Stimulated activated effector memory CD8-positive, alpha-beta T cell treated with anti-CD3 and anti-CD28 coated beads, Interleukin-12 subunit alpha, Interleukin-12 subunit beta, amount 100 ng/mL, for 72 hours (primary cell): ENCODE results near the gene CFD.
"Not testable (repeated sequence)": the region's sequence is repeated elsewhere in the genome, so short reads cannot be mapped to it uniquely, and the experiment has no call there.

Experiments
- ATAC-seq: fragments of 150-1000 bp; cut with Tn5 transposase; 2 replicates; pipeline ENCODE4 v1.10.0; 2021
- DNase-seq, 2 donors: peaks; one replicate each; pipeline ENCODE4 v3.0.0; 2021 to 2022; ENCODE audit warnings: low spot score in 2 of 2
- H3K27ac Mint-ChIP-seq: one replicate; pipeline ENCODE4 v1.8.0; 2022; ENCODE audit warnings: mild to moderate bottlenecking, mixed read lengths
- H3K36me3 Mint-ChIP-seq: one replicate; pipeline ENCODE4 v1.8.0; 2022; ENCODE audit warnings: mild to moderate bottlenecking, mixed read lengths
- H3K4me1 Mint-ChIP-seq: one replicate; pipeline ENCODE4 v1.8.0; 2022; ENCODE audit warnings: mixed read lengths
- H3K4me3 Mint-ChIP-seq: one replicate; pipeline ENCODE4 v1.8.0; 2022; ENCODE audit warnings: mild to moderate bottlenecking, mixed read lengths
- H3K9me3 Mint-ChIP-seq: one replicate; pipeline ENCODE4 v1.8.0; 2022; ENCODE audit warnings: mixed read lengths

The CFD gene

GRCh38 chr19:843180-843835 lies 16.2 kb upstream of the CFD start:
- ATAC-seq (peak; percentile 42), DNase-seq (no peak)
- H3K4me3 Mint-ChIP-seq, result no peak overlapping the region
- H3K4me1 Mint-ChIP-seq, result peaks cover 12% of the 10 kb centered on the region
- H3K36me3 Mint-ChIP-seq, result peaks cover 12% of the 10 kb centered on the region
- H3K9me3 Mint-ChIP-seq, result peaks cover 3% of the 10 kb centered on the region
- H3K27ac Mint-ChIP-seq, result no peak overlapping the region

GRCh38 chr19:843836-844545 lies 15.5 kb upstream of the CFD start:
- ATAC-seq (no peak), DNase-seq (no peak)
- peaks cover 12% of the 10 kb centered on the region for H3K4me1 Mint-ChIP-seq
- H3K4me3 Mint-ChIP-seq, result no peak overlapping the region
- peaks cover 3% of the 10 kb centered on the region for H3K9me3 Mint-ChIP-seq
- no peak overlapping the region for H3K27ac Mint-ChIP-seq
- H3K36me3 Mint-ChIP-seq, result peaks cover 10% of the 10 kb centered on the region

GRCh38 chr19:844546-844971 lies 14.9 kb upstream of the CFD start:
- peaks cover 12% of the 10 kb centered on the region for H3K4me1 Mint-ChIP-seq
- H3K9me3 Mint-ChIP-seq, result peaks cover 3% of the 10 kb centered on the region
- no peak overlapping the region for H3K27ac Mint-ChIP-seq
- no peak overlapping the region for H3K4me3 Mint-ChIP-seq
- DNase-seq, result no peak
- ATAC-seq, result peak; percentile 40
- peaks cover 6% of the 10 kb centered on the region for H3K36me3 Mint-ChIP-seq

- DNase-seq, result no peak
- Mint-ChIP-seq H3K4me3 (no peak overlapping the region), H3K27ac (no peak overlapping the region), H3K9me3 (peaks cover 3% of the 10 kb centered on the region), H3K36me3 (peaks cover 6% of the 10 kb centered on the region), H3K4me1 (peaks cover 12% of the 10 kb centered on the region)
- ATAC-seq, result no peak
Measured at GRCh38 chr19:845707-846521, 13.6 kb upstream of the CFD start.

- Mint-ChIP-seq H3K4me1 (peaks cover 6% of the 10 kb centered on the region), H3K27ac (no peak overlapping the region)
- no peak for ATAC-seq
Measured at GRCh38 chr19:848386-848921, 11.0 kb upstream of the CFD start.

GRCh38 chr19:849195-849594 lies 10.3 kb upstream of the CFD start:
- not testable (repeated sequence) for H3K4me3 Mint-ChIP-seq

More at GRCh38 chr19:848386-848921, 11.0 kb upstream of the CFD start:
- Mint-ChIP-seq H3K9me3 (no peaks in the 10 kb centered on the region), H3K36me3 (no peaks in the 10 kb centered on the region), H3K4me3 (no peak overlapping the region)
- DNase-seq, result no peak

GRCh38 chr19:850221-850978 lies 9.1 kb upstream of the CFD start:
- Mint-ChIP-seq H3K27ac (no peak overlapping the region), H3K4me3 (no peak overlapping the region), H3K4me1 (no peaks in the 10 kb centered on the region), H3K9me3 (no peaks in the 10 kb centered on the region), H3K36me3 (no peaks in the 10 kb centered on the region)
- DNase-seq (no peak), ATAC-seq (peak; percentile 51)

More at GRCh38 chr19:849195-849594, 10.3 kb upstream of the CFD start:
- not testable (repeated sequence) for H3K4me1 Mint-ChIP-seq, H3K36me3 Mint-ChIP-seq, H3K27ac Mint-ChIP-seq, ATAC-seq, DNase-seq, H3K9me3 Mint-ChIP-seq

- Mint-ChIP-seq H3K36me3 (no peaks in the 10 kb centered on the region), H3K4me1 (no peaks in the 10 kb centered on the region), H3K4me3 (no peak overlapping the region), H3K27ac (no peak overlapping the region), H3K9me3 (no peaks in the 10 kb centered on the region)
- DNase-seq (no peak), ATAC-seq (no peak)
Measured at GRCh38 chr19:850979-851335, 8.5 kb upstream of the CFD start.

GRCh38 chr19:852136-853013 lies 7.1 kb upstream of the CFD start, which contains the start of gene ELANE:
Gene ELANE (plus strand): TSS chr19:852303. CDS start chr19:852329, 26 bp downstream.
- Mint-ChIP-seq H3K36me3 (no peaks in the 10 kb centered on the region), H3K27ac (no peak within 1 kb of the TSS), H3K9me3 (no peaks in the 10 kb centered on the region), H3K4me1 (no peaks in the 10 kb centered on the region), H3K4me3 (no peak within 1 kb of the TSS)
- DNase-seq (no peak), ATAC-seq (no peak)

- DNase-seq (no peak), ATAC-seq (no peak)
- Mint-ChIP-seq H3K4me3 (no peak overlapping the region), H3K4me1 (no peaks in the 10 kb centered on the region), H3K36me3 (no peaks in the 10 kb centered on the region), H3K27ac (no peak overlapping the region), H3K9me3 (no peaks in the 10 kb centered on the region)
Measured at GRCh38 chr19:853014-853585, 6.4 kb upstream of the CFD start.

GRCh38 chr19:853614-854220 lies 5.7 kb upstream of the CFD start:
- not testable (repeated sequence) for DNase-seq, ATAC-seq, H3K27ac Mint-ChIP-seq, H3K4me3 Mint-ChIP-seq, H3K9me3 Mint-ChIP-seq, H3K36me3 Mint-ChIP-seq, H3K4me1 Mint-ChIP-seq

- Mint-ChIP-seq H3K27ac (no peak overlapping the region), H3K9me3 (no peaks in the 10 kb centered on the region), H3K4me1 (no peaks in the 10 kb centered on the region), H3K4me3 (no peak overlapping the region), H3K36me3 (no peaks in the 10 kb centered on the region)
- no peak for ATAC-seq
- DNase-seq, result no peak
Measured at GRCh38 chr19:854549-854948, 4.9 kb upstream of the CFD start.

- ATAC-seq (no peak), DNase-seq (no peak)
- Mint-ChIP-seq H3K4me3 (no peak overlapping the region), H3K36me3 (no peaks in the 10 kb centered on the region), H3K4me1 (no peaks in the 10 kb centered on the region), H3K9me3 (no peaks in the 10 kb centered on the region), H3K27ac (no peak overlapping the region)
Measured at GRCh38 chr19:855142-855541, 4.3 kb upstream of the CFD start.
